ENCODE measurements around the gene RECQL.

GRCh38 chr12:21444193-21445146 is 57.0 kb downstream of the RECQL start:
- TF ChIP-seq, protein P1, sequence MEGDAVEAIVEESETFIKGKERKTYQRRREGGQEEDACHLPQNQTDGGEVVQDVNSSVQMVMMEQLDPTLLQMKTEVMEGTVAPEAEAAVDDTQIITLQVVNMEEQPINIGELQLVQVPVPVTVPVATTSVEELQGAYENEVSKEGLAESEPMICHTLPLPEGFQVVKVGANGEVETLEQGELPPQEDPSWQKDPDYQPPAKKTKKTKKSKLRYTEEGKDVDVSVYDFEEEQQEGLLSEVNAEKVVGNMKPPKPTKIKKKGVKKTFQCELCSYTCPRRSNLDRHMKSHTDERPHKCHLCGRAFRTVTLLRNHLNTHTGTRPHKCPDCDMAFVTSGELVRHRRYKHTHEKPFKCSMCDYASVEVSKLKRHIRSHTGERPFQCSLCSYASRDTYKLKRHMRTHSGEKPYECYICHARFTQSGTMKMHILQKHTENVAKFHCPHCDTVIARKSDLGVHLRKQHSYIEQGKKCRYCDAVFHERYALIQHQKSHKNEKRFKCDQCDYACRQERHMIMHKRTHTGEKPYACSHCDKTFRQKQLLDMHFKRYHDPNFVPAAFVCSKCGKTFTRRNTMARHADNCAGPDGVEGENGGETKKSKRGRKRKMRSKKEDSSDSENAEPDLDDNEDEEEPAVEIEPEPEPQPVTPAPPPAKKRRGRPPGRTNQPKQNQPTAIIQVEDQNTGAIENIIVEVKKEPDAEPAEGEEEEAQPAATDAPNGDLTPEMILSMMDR (IDR thresholded peaks at IDR 0.05), result no peak
- TF ChIP-seq EZH2 (IDR thresholded peaks at IDR 0.05) (no peak), EZH2phosphoT487 (IDR thresholded peaks at IDR 0.05) (no peak)

Data from neural progenitor cell (in vitro differentiated cells).